HepG2 (cell line): ENCODE measurements around the gene CD4. TPM values are rescaled to one million over a fixed set of nuclear protein-coding genes. Genes with fewer than 3 reads are reported as not detected.
A peak's percentile ranks its signal among the peaks of the same experiment; 100 is the strongest.

Source experiments
- AHR ChIP-seq: IDR thresholded peaks from 2 replicates; pipeline ENCODE4 v1.6.1; 2018; ENCODE audit warnings: missing genetic modification reagents, missing compliant biosample characterization
- ATF7 ChIP-seq, 2 experiments: fragments of 450-650 bp in 1 of 2; sonication (generic) in 1 of 2; formaldehyde crosslinking in 1 of 2; IDR thresholded peaks; 2 replicates each; pipeline versions ENCODE4 v1.4.0 to v1.6.1; 2016 to 2020; ENCODE audit warnings: antibody characterized with exemption in 1 of 2, mild to moderate bottlenecking in 1 of 2, missing genetic modification reagents in 1 of 2
- GMEB2 ChIP-seq: IDR thresholded peaks from 2 replicates; pipeline ENCODE4 v1.6.1; 2016; ENCODE audit warnings: missing biosample characterization, missing genetic modification reagents, low read depth
- JUN ChIP-seq: sonication (generic); formaldehyde crosslinking; IDR thresholded peaks from 2 replicates; pipeline ENCODE4 v1.4.0; 2020; ENCODE audit warnings: mild to moderate bottlenecking, missing genetic modification reagents
- KLF13 ChIP-seq: sonication (generic); formaldehyde crosslinking; IDR thresholded peaks from 2 replicates; pipeline ENCODE4 v1.4.0; 2020; ENCODE audit warnings: mild to moderate bottlenecking, missing genetic modification reagents
- MAZ ChIP-seq, 2 experiments: sonication (generic) in 1 of 2; formaldehyde crosslinking in 1 of 2; IDR thresholded peaks; 2 replicates each; pipeline versions ENCODE4 v1.5.0 to v1.6.1; 2012 to 2020; ENCODE audit warnings: low read depth in 2 of 2, mild to moderate bottlenecking in 2 of 2, borderline replicate concordance in 1 of 2, improper control_type of control experiment in 1 of 2, low read length in 1 of 2, missing genetic modification reagents in 1 of 2, moderate library complexity in 1 of 2
- NFKB2 ChIP-seq: sonication (generic); formaldehyde crosslinking; IDR thresholded peaks from 2 replicates; pipeline ENCODE4 v1.4.0; 2020; ENCODE audit warnings: missing genetic modification reagents, borderline replicate concordance
- PLRG1 ChIP-seq: fragments of 450-650 bp; conservative IDR thresholded peaks from 2 replicates; pipeline ENCODE4 v1.6.1; 2016
- REPIN1 ChIP-seq: sonication (generic); formaldehyde crosslinking; IDR thresholded peaks from 2 replicates; pipeline ENCODE4 v1.8.0; 2022; ENCODE audit warnings: missing genetic modification reagents, low read depth, mild to moderate bottlenecking, borderline replicate concordance
- ZBTB40 ChIP-seq, 2 experiments: fragments of 450-650 bp in 1 of 2; sonication (generic) in 1 of 2; formaldehyde crosslinking in 1 of 2; IDR thresholded peaks; 2 replicates each; pipeline versions ENCODE4 v1.6.1 to v1.8.0; 2016 to 2022; ENCODE audit warnings: antibody characterized with exemption in 1 of 2, mild to moderate bottlenecking in 1 of 2, missing genetic modification reagents in 1 of 2
- ZNF362 ChIP-seq: sonication (generic); formaldehyde crosslinking; IDR thresholded peaks from 2 replicates; pipeline ENCODE4 v1.4.0; 2020; ENCODE audit warnings: missing genetic modification reagents, mild to moderate bottlenecking, borderline replicate concordance
- ZNF574 ChIP-seq: sonication (generic); formaldehyde crosslinking; IDR thresholded peaks from 2 replicates; pipeline ENCODE4 v1.4.0; 2020; ENCODE audit warnings: missing genetic modification reagents
- ZNF619 ChIP-seq: sonication (generic); formaldehyde crosslinking; IDR thresholded peaks from 2 replicates; pipeline ENCODE4 v1.4.0; 2020; ENCODE audit warnings: mild to moderate bottlenecking, missing genetic modification reagents
- ZNF746 ChIP-seq: sonication (generic); formaldehyde crosslinking; IDR thresholded peaks from 2 replicates; pipeline ENCODE4 v1.8.0; 2022; ENCODE audit warnings: mild to moderate bottlenecking, missing genetic modification reagents
- polyA plus RNA-seq, 8 experiments: library from polyadenylated mRNA; depleted of rRNA in 3 of 8; stranded (reverse) in 7 of 8; unstranded in 1 of 8; fragments of >200 nt; fragmentation: Illumina TruSeq in 4 of 8; extraction: Trizol in 4 of 8; gene quantifications; 2 replicates each; pipeline versions ENCODE4 v1.2.1 to v1.2.3, GENCODE V29; 2011 to 2016; ENCODE audit warnings: low read depth in 4 of 8, missing spikeins in 1 of 8, mixed read lengths in 1 of 8; ENCODE audit not compliant: insufficient read depth in 1 of 8
- total RNA-seq, 5 experiments: library from RNA; depleted of rRNA; stranded (reverse); fragments of >200 nt; fragmentation: Illumina TruSeq; extraction: Trizol; gene quantifications; 2 replicates each; pipeline ENCODE4 v1.2.3, GENCODE V29; 2016; ENCODE audit warnings: low read depth in 1 of 5

The CD4 gene
- total and polyA plus RNA-seq, 2 of the 13 experiments (the other 11 are each of a cell fraction or from before 2014, with no cell fraction given): 0.07 to 0.95 TPM

GRCh38 chr12:6866920-6867412 lies 77.6 kb downstream of the CD4 start (continued):
- TF ChIP-seq KLF13 (CRISPR knock-in tag) (no peak), ZNF574 (CRISPR knock-in tag) (no peak), NFKB2 (no peak), REPIN1 (CRISPR knock-in tag) (no peak), PLRG1 (no peak), ZBTB40 (IDR thresholded peaks at IDR 0.05) (no peak), ZBTB40 (CRISPR knock-in tag; IDR thresholded peaks at IDR 0.05) (no peak; the same call in 1 of the 2 replicates), ZNF746 (CRISPR knock-in tag) (0 out of 2 replicates have a peak, but pooled peaks have one; percentile 16), AHR (CRISPR knock-in tag) (0 out of 2 replicates have a peak, but pooled peaks have one; percentile 4), MAZ (IDR thresholded peaks at IDR 0.05; ENCODE audit: borderline replicate concordance, low read depth, low read length) (no peak), MAZ (CRISPR knock-in tag; IDR thresholded peaks at IDR 0.05; ENCODE audit: low read depth) (no peak; the same call in 1 of the 2 replicates), ZNF362 (CRISPR knock-in tag) (no peak), GMEB2 (CRISPR knock-in tag) (no peak), ZNF619 (CRISPR knock-in tag) (no peak), ATF7 (IDR thresholded peaks at IDR 0.05) (no peak), ATF7 (CRISPR knock-in tag; IDR thresholded peaks at IDR 0.05) (no peak), JUN (CRISPR knock-in tag) (no peak)
